ENCODE results near the gene AIF1.

Gene AIF1

DNA sequence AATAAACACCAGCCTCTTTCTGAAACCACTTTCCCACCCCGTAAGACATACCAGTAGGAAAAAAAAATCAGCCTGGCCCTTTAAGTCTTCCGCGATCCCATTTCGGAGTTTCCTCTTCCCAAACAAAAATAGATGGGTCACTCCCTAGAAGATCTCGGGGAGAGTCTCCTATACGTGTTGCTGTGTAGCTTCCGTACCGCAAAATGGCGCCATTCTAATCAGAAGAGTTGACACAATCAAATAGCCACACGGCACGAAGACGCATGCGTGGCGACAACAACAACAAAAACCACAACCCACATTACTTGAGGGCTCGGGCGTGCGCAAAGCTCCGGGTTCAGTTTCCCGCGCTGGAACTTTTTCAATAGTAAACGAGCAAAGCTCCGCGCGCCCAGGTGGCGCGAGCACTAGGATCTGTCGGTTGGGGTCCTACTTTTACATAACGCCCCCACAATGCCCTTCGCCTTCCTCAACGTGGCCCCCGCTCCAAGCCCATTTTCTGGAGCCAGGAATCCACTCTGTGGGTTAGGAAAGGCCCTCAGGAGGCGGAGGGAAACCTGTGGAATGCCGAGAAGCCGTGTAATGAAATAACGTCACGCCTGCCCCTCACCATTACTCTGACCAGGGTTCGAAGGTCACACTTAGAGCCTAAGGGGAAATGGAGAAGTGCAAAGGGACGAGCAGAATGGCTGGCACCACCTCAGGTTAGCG, 49.9 kb downstream of the AIF1 start, which contains the start of gene GPANK1:
TSS of gene GPANK1 (minus strand) at position 208 of the 711 bp plus-strand sequence. CDS start 519 bp downstream, outside the sequence.
- DNase-seq: peak; percentile 92

DNA sequence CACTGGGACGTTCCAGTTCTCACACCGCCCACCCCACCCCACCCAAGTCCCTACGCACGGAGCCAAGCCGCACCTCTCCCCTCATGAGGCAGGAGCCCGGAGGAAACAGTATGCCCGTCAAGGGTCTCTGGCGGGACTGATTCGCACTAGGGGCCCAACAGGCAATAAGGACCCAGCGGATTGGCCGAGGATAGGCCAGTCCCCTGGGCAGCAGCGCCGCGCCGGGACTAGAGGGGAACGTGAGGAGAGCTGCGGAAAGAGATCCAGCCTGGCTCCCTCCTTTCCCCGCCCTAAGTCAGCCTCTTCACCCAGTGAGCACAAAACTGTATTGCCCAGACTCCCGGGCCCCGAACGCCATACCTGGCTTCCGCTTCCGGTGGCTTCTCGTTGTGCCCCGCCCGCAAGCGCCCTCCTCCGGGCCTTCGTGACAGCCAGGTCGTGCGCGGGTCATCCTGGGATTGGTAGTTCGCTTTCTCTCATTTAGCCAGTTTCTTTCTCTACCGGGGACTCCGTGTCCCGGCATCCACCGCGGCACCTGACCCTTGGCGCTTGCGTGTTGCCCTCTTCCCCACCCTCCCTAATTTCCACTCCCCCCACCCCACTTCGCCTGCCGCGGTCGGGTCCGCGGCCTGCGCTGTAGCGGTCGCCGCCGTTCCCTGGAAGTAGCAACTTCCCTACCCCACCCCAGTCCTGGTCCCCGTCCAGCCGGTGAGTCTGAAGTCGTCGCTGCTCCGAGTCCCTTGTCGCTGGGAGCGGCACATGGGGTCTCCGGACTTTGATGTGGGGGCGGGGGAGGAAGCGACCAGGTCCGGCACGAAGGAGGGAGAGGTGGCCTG, 50.7 kb downstream of the AIF1 start, which contains the start of gene CSNK2B:
TSS of gene CSNK2B (plus strand) at position 580 of the 836 bp plus-strand sequence. CDS start 752 bp downstream, outside the sequence.
- DNase-seq: peak; percentile 99

DNA sequence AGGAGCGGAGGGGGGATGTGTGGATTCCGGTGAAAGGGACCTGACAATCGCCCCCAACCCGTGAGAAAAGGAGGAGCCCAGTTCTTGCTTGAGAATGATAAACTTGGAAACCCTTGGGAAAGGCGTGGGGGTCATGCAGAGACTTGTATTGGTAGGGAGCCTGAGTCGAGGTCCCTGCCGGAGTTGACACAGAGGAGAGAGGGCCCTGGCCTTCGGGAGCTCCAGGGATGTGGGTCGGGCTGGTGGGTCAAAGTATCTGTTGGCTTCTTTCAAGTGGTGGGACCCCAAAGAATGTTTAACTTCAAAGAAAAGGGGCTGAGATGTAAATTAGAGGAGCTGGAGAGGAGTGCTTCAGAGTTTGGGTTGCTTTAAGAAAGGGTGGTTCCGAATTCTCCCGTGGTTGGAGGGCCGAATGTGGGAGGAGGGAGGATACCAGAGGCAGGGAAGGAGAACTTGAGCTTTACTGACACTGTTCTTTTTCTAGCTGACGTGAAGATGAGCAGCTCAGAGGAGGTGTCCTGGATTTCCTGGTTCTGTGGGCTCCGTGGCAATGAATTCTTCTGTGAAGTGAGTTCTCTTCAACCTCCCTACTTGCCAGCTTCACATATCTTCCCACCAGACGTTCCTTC, 51.4 kb downstream of the AIF1 start:
- DNase-seq: no peak
